Esophagus muscularis mucosa (tissue), 3 donors: ENCODE results near the gene ASXL1.

Experiments used
- CTCF ChIP-seq, 3 experiments: fragments of 200-600 bp in 2 of 3; fragments of 450-650 bp in 1 of 3; sonication (generic) in 2 of 3; IDR thresholded peaks; one replicate each; pipeline ENCODE4 v1.5.1; 2017 to 2019; ENCODE audit warnings: antibody characterized with exemption in 3 of 3, mild to moderate bottlenecking in 2 of 3, moderate library complexity in 1 of 3
- POLR2A ChIP-seq: fragments of 450-650 bp; IDR thresholded peaks from one replicate; pipeline ENCODE4 v1.6.1; 2017; ENCODE audit warnings: antibody characterized with exemption, moderate library complexity, mild to moderate bottlenecking, low read depth
- POLR2AphosphoS5 ChIP-seq, 2 donors: sonication (generic); formaldehyde crosslinking; IDR thresholded peaks; one replicate each; pipeline ENCODE4 v1.6.1; 2017; ENCODE audit warnings: antibody characterized with exemption in 2 of 2

DNA sequence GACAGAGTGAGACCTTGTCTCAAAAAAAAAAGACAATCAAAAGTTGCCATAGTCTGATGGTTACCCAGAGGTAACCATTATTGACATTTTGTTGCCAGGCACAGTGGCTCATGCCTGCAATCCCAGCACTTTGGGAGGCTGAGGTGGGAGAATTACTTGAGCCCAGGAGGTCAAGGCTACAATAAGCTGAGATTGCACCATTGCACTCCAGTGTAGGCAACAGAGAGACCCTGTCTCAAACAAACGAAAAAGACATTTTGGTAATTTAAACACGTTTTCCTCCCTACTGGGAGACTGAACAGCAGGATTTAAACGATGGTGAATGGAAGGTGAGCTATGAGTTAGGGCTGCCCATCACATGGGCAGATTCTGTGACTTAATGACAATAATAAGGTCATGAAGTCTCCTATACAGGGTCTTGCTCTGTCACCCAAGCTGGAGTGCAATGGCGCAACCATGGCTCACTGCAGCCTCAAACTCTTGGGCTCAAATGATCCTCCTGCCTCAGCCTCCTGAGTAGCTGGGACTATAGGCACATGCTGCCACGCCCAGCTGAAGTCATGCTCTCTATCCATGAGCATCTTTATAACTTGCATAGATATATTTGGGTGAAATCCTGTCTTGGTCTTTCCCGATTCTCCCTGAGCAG, 4.2 kb upstream of the ASXL1 start:
- TF ChIP-seq POLR2A: no peak
- TF ChIP-seq CTCF (IDR thresholded peaks at IDR 0.05): no peak
- no peak for TF ChIP-seq POLR2AphosphoS5 (IDR thresholded peaks at IDR 0.05)
